Measurements from ENCODE around the gene SUMO3.
"Not testable (repeated sequence)": the region's sequence is repeated elsewhere in the genome, so short reads cannot be mapped to it uniquely, and the experiment has no call there.

The SUMO3 gene

GRCh38 chr21:44837537-44837936 lies 19.7 kb upstream of the SUMO3 start:
- no peaks in the 10 kb centered on the region for H3K36me3 ChIP-seq (ENCODE audit: control insufficient read depth, insufficient read depth, low read length)
- no peak overlapping the region for H3K27ac ChIP-seq (ENCODE audit: insufficient read depth, low read length, poor library complexity, severe bottlenecking)
- H3K9me3 ChIP-seq (ENCODE audit: control insufficient read depth, low read length), result no peaks in the 10 kb centered on the region
- H3K4me3 ChIP-seq (ENCODE audit: insufficient read depth, low read depth, low read length, poor library complexity, severe bottlenecking), result no peak overlapping the region
- no peaks in the 10 kb centered on the region for H3K27me3 ChIP-seq (replicated peaks; ENCODE audit: control insufficient read depth, insufficient read depth, low read length, poor library complexity, severe bottlenecking)
- DNase-seq, result no peak
- no peaks in the 10 kb centered on the region for H3K4me1 ChIP-seq (ENCODE audit: control insufficient read depth, insufficient read depth, low read length, poor library complexity, severe bottlenecking)

GRCh38 chr21:44836666-44837471 lies 19.0 kb upstream of the SUMO3 start:
- Histone ChIP-seq H3K4me1 (ENCODE audit: control insufficient read depth, insufficient read depth, low read length, poor library complexity, severe bottlenecking) (no peaks in the 10 kb centered on the region), H3K9me3 (ENCODE audit: control insufficient read depth, low read length) (no peaks in the 10 kb centered on the region), H3K27me3 (replicated peaks; ENCODE audit: control insufficient read depth, insufficient read depth, low read length, poor library complexity, severe bottlenecking) (no peaks in the 10 kb centered on the region), H3K27ac (ENCODE audit: insufficient read depth, low read length, poor library complexity, severe bottlenecking) (no peak overlapping the region), H3K4me3 (ENCODE audit: insufficient read depth, low read depth, low read length, poor library complexity, severe bottlenecking) (no peak overlapping the region), H3K36me3 (ENCODE audit: control insufficient read depth, insufficient read depth, low read length) (no peaks in the 10 kb centered on the region)
- no peak for DNase-seq

- H3K36me3 ChIP-seq (ENCODE audit: control insufficient read depth, insufficient read depth, low read length), result no peaks in the 10 kb centered on the region
- H3K27ac ChIP-seq (ENCODE audit: insufficient read depth, low read length, poor library complexity, severe bottlenecking), result no peak overlapping the region
- no peak overlapping the region for H3K4me3 ChIP-seq (ENCODE audit: insufficient read depth, low read depth, low read length, poor library complexity, severe bottlenecking)
- no peaks in the 10 kb centered on the region for H3K4me1 ChIP-seq (ENCODE audit: control insufficient read depth, insufficient read depth, low read length, poor library complexity, severe bottlenecking)
- no peaks in the 10 kb centered on the region for H3K9me3 ChIP-seq (ENCODE audit: control insufficient read depth, low read length)
- no peaks in the 10 kb centered on the region for H3K27me3 ChIP-seq (replicated peaks; ENCODE audit: control insufficient read depth, insufficient read depth, low read length, poor library complexity, severe bottlenecking)
- no peak for DNase-seq
Measured at GRCh38 chr21:44836349-44836665, 18.4 kb upstream of the SUMO3 start.

GRCh38 chr21:44835647-44835973 lies 17.7 kb upstream of the SUMO3 start:
- H3K4me1 ChIP-seq (ENCODE audit: control insufficient read depth, insufficient read depth, low read length, poor library complexity, severe bottlenecking), result no peaks in the 10 kb centered on the region
- no peaks in the 10 kb centered on the region for H3K27me3 ChIP-seq (replicated peaks; ENCODE audit: control insufficient read depth, insufficient read depth, low read length, poor library complexity, severe bottlenecking)
- H3K36me3 ChIP-seq (ENCODE audit: control insufficient read depth, insufficient read depth, low read length), result no peaks in the 10 kb centered on the region
- no peak overlapping the region for H3K27ac ChIP-seq (ENCODE audit: insufficient read depth, low read length, poor library complexity, severe bottlenecking)
- no peak for DNase-seq
- H3K9me3 ChIP-seq (ENCODE audit: control insufficient read depth, low read length), result no peaks in the 10 kb centered on the region
- H3K4me3 ChIP-seq (ENCODE audit: insufficient read depth, low read depth, low read length, poor library complexity, severe bottlenecking), result no peak overlapping the region

GRCh38 chr21:44834951-44835646 lies 17.2 kb upstream of the SUMO3 start:
- H3K9me3 ChIP-seq (ENCODE audit: control insufficient read depth, low read length), result no peaks in the 10 kb centered on the region
- no peak for DNase-seq
- no peak overlapping the region for H3K4me3 ChIP-seq (ENCODE audit: insufficient read depth, low read depth, low read length, poor library complexity, severe bottlenecking)
- no peak overlapping the region for H3K27ac ChIP-seq (ENCODE audit: insufficient read depth, low read length, poor library complexity, severe bottlenecking)
- H3K36me3 ChIP-seq (ENCODE audit: control insufficient read depth, insufficient read depth, low read length), result no peaks in the 10 kb centered on the region
- H3K27me3 ChIP-seq (replicated peaks; ENCODE audit: control insufficient read depth, insufficient read depth, low read length, poor library complexity, severe bottlenecking), result no peaks in the 10 kb centered on the region
- H3K4me1 ChIP-seq (ENCODE audit: control insufficient read depth, insufficient read depth, low read length, poor library complexity, severe bottlenecking), result peaks cover 2% of the 10 kb centered on the region

GRCh38 chr21:44834231-44834950 lies 16.5 kb upstream of the SUMO3 start:
- Histone ChIP-seq H3K4me3 (ENCODE audit: insufficient read depth, low read depth, low read length, poor library complexity, severe bottlenecking) (no peak overlapping the region), H3K36me3 (ENCODE audit: control insufficient read depth, insufficient read depth, low read length) (no peaks in the 10 kb centered on the region), H3K27me3 (replicated peaks; ENCODE audit: control insufficient read depth, insufficient read depth, low read length, poor library complexity, severe bottlenecking) (no peaks in the 10 kb centered on the region), H3K9me3 (ENCODE audit: control insufficient read depth, low read length) (no peaks in the 10 kb centered on the region), H3K4me1 (ENCODE audit: control insufficient read depth, insufficient read depth, low read length, poor library complexity, severe bottlenecking) (peaks cover 3% of the 10 kb centered on the region), H3K27ac (ENCODE audit: insufficient read depth, low read length, poor library complexity, severe bottlenecking) (no peak overlapping the region)
- no peak for DNase-seq

- H3K27ac ChIP-seq (ENCODE audit: insufficient read depth, low read length, poor library complexity, severe bottlenecking), result no peak overlapping the region
- DNase-seq, result no peak
Measured at GRCh38 chr21:44833663-44834062, 15.8 kb upstream of the SUMO3 start.

GRCh38 chr21:44832516-44833255 lies 14.8 kb upstream of the SUMO3 start:
- H3K36me3 ChIP-seq (ENCODE audit: control insufficient read depth, insufficient read depth, low read length); H3K9me3 ChIP-seq (ENCODE audit: control insufficient read depth, low read length); H3K4me1 ChIP-seq (ENCODE audit: control insufficient read depth, insufficient read depth, low read length, poor library complexity, severe bottlenecking); H3K4me3 ChIP-seq (ENCODE audit: insufficient read depth, low read depth, low read length, poor library complexity, severe bottlenecking); DNase-seq; H3K27ac ChIP-seq (ENCODE audit: insufficient read depth, low read length, poor library complexity, severe bottlenecking); H3K27me3 ChIP-seq (replicated peaks; ENCODE audit: control insufficient read depth, insufficient read depth, low read length, poor library complexity, severe bottlenecking): not testable (repeated sequence)

More at GRCh38 chr21:44833663-44834062, 15.8 kb upstream of the SUMO3 start:
- Histone ChIP-seq H3K36me3 (ENCODE audit: control insufficient read depth, insufficient read depth, low read length) (no peaks in the 10 kb centered on the region), H3K9me3 (ENCODE audit: control insufficient read depth, low read length) (no peaks in the 10 kb centered on the region), H3K4me3 (ENCODE audit: insufficient read depth, low read depth, low read length, poor library complexity, severe bottlenecking) (no peak overlapping the region), H3K4me1 (ENCODE audit: control insufficient read depth, insufficient read depth, low read length, poor library complexity, severe bottlenecking) (peaks cover 3% of the 10 kb centered on the region), H3K27me3 (replicated peaks; ENCODE audit: control insufficient read depth, insufficient read depth, low read length, poor library complexity, severe bottlenecking) (no peaks in the 10 kb centered on the region)

- no peaks in the 10 kb centered on the region for H3K9me3 ChIP-seq (ENCODE audit: control insufficient read depth, low read length)
- H3K27me3 ChIP-seq (replicated peaks; ENCODE audit: control insufficient read depth, insufficient read depth, low read length, poor library complexity, severe bottlenecking), result no peaks in the 10 kb centered on the region
- no peak overlapping the region for H3K27ac ChIP-seq (ENCODE audit: insufficient read depth, low read length, poor library complexity, severe bottlenecking)
- no peaks in the 10 kb centered on the region for H3K36me3 ChIP-seq (ENCODE audit: control insufficient read depth, insufficient read depth, low read length)
- peaks cover 3% of the 10 kb centered on the region for H3K4me1 ChIP-seq (ENCODE audit: control insufficient read depth, insufficient read depth, low read length, poor library complexity, severe bottlenecking)
- DNase-seq, result no peak
- H3K4me3 ChIP-seq (ENCODE audit: insufficient read depth, low read depth, low read length, poor library complexity, severe bottlenecking), result no peak overlapping the region
Measured at GRCh38 chr21:44831227-44831860, 13.5 kb upstream of the SUMO3 start.
